Dedifferentiated amniotic fluid mesenchymal stem cell (primary cell): Measurements from ENCODE around the gene PLCG1.

Source experiments
- DNase-seq: peaks from one replicate; pipeline ENCODE4 v3.0.0-alpha.2; 2016; ENCODE audit errors: extremely low spot score

The PLCG1 gene

GRCh38 chr20:41178495-41178894, 41.2 kb downstream of the PLCG1 start:
- no peak for DNase-seq

DNA sequence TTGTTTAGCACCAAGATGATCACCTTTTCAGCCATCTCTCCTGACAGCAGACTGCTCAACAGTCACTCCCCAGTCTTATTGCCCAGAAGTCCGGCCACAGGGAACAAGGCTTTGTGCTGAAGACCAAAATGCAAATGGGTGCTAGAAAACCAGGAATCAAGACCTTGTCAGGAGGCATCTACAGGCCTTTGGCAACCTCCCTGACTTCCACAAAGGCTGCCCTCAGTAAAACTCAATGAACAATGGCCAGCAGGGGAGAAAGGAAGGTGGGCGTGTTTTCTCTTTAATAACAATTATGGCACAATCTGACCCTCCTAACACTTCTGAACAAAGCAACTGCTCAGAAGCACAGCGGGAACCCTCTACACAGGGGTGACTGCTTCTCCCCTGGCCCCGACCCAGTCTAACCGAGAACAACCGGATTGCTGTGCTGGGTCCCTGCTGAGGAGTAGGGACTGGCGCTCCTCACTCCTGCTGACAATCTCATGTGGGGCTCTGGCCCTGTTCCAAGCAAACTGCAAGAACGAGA, 41.6 kb downstream of the PLCG1 start:
- no peak for DNase-seq

DNA sequence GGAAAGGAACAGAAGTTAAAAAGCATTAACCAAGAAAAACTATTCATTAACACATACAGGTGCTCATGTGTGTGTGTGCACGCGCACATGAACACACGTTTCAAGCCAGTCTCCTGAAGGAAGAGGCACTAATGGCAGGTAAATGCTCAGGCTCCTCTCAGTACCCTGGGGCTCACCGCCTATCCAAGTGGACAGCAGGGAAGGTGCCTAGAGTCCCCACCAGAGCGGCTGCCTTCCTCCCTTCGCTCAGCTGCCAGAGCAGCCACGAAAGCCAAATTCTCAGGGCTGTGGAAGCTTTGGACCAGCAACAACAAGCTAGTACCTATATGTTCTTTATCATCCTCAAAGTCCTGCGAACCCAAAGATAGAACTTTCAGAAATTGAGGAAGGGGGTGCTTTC, 42.6 kb downstream of the PLCG1 start:
- DNase-seq = no peak

GRCh38 chr20:41180599-41181333, 43.4 kb downstream of the PLCG1 start:
- DNase-seq = no peak

GRCh38 chr20:41181567-41181966, 44.2 kb downstream of the PLCG1 start:
- DNase-seq = no peak

- DNase-seq = no peak
Measured at GRCh38 chr20:41182296-41183212, 45.2 kb downstream of the PLCG1 start.

DNA sequence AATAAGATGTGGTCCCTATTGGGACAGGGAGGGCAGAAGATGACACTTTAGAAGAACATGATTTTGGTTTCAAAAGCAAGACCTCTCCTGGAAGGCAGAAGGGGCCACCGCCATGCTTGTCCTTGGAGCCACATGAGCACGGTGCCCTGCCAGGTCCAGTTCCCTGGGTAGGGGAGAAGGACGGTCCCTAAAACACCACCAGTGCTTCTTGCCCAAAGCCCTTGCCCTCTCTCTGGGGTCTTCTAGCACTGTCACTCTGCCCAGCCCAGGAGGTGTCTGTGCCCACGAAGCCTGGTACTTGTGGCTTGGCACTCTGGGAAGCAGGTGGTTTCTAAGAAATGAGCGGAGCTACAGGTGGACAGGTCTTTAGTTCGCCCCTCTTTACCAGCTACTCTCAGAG, 46.0 kb downstream of the PLCG1 start:
- no peak for DNase-seq

- no peak for DNase-seq
Measured at GRCh38 chr20:41183831-41184230, 46.5 kb downstream of the PLCG1 start.

DNA sequence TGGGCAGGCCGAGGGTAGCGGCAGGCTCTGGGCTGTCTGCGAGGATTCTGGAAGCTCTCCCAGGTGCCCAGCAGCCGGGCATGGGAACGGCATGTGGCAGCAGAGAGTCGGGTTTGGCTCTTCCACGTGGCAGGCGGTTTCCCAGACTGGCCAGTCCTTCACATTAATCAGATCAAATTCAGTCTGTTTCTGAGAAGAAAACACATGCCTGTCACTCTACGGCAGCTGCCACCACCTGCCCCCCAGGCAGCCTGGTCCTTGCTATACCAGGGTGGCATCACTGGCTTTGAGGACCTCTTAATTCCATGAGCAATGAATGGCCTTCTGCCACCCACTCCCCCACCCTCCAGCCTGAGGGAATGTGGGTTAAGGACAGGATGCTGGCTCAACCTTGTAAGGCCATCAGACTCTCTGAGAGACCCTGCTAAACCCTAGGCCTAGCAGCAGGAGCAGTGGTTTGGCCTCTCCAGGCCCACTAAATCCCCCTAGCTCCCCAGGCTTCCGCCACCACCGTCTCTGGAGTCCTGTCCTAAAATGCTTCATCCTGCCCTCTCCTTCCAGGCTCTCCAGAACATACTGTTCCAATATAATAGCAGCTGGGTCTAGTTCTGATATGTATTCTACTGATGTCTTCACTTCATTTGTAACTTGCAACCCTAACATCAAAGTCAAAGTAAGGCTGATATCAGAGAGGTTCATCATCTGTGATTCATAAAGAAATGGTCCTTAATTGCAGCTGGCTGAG, 47.8 kb downstream of the PLCG1 start:
- no peak for DNase-seq

GRCh38 chr20:41187668-41188067, 50.3 kb downstream of the PLCG1 start:
- DNase-seq = no peak

DNA sequence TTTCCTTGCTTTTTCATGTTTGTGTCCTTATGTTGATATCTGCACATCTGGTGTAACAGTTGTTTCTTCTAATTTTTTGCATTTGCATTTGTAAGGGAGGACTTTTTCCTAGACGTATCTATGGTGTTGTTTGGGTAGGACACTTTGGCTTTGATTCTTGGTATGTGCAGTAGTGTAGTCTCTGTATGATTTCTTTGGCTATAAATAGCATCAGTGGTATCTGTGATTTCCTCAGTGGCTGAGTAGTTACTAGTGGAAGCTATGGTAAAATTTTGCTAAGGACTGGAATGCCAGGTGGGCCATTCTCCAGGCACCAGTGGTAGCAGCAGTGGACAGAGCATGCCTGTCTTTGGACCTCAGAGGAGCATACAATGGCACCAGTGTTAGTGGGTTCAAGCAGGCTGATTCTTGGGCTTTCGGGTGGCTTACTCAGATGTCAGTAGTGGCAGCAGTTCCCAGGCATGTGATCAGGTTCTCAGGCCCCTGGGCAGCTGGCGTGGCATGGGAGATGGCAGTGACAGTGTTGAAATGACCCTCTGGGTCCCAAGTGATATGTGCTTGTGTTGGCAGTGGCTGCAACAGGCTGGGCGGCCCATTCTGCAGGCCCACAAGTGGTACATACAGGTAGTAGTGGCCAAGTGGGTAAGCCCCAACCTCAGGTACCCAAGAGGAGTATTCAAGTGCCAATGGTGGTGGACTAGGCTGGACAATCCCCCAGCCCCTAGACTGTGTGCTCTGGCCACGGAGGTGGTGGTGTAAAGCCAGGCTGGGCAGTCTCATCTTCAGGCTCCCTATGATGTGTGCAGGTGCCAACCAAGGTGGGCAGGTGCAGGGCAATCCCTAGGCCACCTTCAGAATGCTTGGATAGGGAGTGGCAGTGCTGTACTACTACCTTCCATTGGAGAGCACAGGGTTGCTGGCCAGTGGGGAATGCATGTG, 54.5 kb downstream of the PLCG1 start:
- DNase-seq = no peak

DNA sequence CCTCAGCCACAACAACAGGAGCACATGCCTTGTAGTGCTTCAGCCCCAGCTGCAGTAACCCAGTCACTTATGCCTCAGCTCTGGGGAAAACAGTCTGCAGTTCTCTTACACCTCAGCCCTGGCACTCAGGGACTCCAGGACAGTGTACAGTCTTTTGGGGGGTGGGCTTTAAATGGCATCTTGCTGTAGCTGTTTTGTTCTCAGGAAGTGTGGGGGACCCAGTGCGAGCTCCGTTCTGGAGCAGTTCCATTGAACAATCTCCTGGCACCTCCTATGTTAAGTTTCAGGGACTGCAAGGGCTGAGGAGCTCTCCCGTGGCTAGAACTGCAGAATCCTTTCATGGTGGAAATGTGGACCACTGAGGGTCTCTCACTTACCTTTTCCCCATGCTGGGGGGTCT, 55.2 kb downstream of the PLCG1 start:
- no peak for DNase-seq

GRCh38 chr20:41196653-41197225, 59.4 kb downstream of the PLCG1 start:
- DNase-seq = no peak

GRCh38 chr20:41198443-41198842, 61.1 kb downstream of the PLCG1 start:
- no peak for DNase-seq

DNA sequence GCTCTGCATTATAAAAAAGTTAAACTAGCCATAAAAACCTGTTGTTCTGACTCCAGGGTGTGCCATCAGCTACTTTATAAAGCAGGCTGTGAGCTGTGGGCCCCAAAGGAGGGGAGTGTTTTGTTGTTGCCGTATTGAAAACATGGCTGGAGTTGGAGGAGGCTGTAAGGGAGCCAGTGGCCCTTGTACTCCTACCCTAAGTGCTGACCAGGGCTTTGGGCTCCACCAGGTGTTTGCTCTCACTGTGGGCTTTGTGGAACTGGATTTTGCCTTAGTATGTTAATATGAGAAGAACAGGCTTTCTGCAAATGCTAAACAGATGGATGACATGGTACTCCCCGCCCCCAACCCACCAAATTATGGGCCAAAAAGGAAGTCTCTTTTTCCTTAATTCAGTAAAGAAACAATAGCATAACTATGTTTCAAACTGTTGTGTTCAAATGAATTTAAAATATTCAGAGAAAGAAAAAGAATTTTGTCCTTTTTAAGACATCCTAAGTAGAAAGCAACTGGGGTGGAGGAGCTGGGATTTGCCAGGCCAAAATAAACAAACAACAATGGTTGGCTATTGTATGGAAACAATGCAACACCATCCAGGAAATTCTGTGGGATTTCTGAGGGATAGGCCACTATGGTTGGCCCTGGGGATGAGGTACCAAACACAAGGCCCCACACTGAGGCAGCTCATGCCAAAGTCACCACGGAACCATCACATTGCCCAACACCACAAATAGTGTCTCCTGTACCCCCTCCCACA, 63.3 kb downstream of the PLCG1 start:
- DNase-seq = no peak

DNA sequence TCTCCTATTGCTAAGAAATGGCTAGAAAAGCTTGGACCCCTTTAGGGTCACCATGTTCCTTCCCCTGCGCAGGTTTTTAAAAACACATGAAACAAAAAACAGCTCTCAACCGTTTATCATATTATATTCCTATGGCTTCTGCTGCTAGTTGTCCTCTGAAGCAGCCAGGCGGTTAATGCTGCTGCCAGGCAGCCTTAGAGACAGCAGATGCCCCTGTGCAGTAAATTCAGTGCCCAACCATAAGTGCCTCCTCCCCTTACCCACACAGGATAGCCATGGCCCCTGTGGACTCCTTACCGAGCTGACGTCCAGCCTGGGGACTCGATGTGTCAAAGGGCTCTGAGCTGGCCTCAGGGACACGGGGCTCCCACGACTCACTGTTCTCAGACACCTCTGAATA, 64.4 kb downstream of the PLCG1 start:
- no peak for DNase-seq

DNA sequence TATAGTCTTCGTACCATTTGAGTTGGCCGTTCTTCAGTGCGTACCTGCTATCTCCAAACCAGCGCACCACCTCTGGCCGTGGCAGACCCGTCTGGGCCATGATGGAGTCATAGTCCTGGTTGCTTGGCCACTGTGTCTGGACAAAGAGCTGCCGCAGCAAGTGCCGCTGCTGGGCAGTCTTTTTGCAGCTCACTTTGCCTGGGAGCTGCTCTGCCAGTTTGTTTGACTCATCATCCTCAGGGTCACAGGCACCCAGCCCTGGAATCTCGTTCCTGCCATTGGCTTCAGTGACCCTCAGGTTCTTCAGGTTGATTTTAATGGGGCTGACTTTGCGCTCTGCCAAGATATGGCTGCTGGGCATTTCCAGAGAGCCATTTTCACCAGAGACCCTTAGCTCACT, 65.1 kb downstream of the PLCG1 start:
- DNase-seq = no peak

- no peak for DNase-seq
Measured at GRCh38 chr20:41203660-41204059, 66.3 kb downstream of the PLCG1 start.

DNA sequence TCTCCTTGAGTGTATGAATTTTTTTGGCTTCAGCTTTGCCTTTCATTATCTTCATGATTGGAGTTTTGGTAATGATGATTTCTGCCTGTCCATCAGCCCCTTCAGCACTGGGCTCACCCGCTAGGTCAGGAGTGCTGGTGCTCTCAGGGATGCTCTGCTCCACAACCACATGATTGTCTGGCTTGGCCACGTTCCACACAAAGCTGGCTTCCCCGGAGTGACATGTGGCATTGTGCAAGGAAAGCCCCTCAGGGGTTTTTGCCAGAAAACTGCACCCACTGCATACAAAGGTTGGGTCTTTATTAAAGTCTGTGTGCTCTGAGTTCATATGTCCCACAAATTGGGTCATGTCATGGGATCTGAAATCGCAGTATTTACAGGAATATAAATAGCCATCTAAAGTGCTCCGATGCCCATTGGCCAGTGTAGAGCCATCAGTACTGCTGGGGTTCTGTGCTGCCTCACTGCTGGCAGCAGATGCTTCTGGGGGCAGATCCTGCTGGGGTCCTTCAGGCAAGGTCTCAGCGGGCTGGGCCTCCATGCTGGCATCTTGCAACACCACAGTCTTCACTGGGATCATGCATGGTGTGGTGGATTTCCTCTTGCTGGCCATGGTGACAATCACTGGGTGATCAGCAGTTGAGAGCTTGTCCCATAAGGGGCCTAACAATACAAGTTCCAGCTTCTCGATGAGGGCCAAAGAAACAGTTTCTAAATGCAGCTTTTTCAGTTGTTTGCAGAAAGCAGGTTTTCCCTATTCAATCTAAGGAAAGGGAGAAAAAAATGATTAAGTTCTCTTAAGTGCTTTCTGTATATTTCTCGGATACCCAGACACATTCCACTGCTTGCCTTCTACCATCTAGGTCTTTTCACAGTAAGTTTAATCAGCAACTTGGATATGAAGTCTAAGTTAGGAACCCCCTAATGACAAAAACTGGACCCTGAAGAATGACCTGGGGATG, 67.2 kb downstream of the PLCG1 start:
- DNase-seq = no peak
